RWPE2 (cell line): Measurements from ENCODE around the gene ADRB2.

ENCODE experiments used
- ATAC-seq: fragments of 200-7000 bp; cut with Tn5 transposase; 3 replicates; pipeline ENCODE4 v1.9.1; 2021; ENCODE audit warnings: low read depth
- DNase-seq: peaks from one replicate; pipeline ENCODE4 v3.0.0-alpha.2; 2020; ENCODE audit warnings: low spot score
- H3K27ac ChIP-seq: fragments of 450-650 bp; 2 replicates; pipeline ENCODE4 v1.5.1; 2017; ENCODE audit warnings: mild to moderate bottlenecking; ENCODE audit not compliant: poor library complexity, severe bottlenecking
- H3K27me3 ChIP-seq: fragments of 250-450 bp; sonication (Bioruptor Pico); 2 replicates; pipeline ENCODE4 v1.5.1; 2021; ENCODE audit warnings: mild to moderate bottlenecking, moderate library complexity; ENCODE audit not compliant: insufficient read depth, poor library complexity, severe bottlenecking
- H3K36me3 ChIP-seq: fragments of 250-450 bp; sonication (Bioruptor Pico); 2 replicates; pipeline ENCODE4 v1.5.1; 2020; ENCODE audit warnings: low read depth, mild to moderate bottlenecking, moderate library complexity
- H3K4me1 ChIP-seq: fragments of 250-450 bp; sonication (Bioruptor Pico); 2 replicates; pipeline ENCODE4 v1.5.1; 2021; ENCODE audit warnings: mild to moderate bottlenecking, moderate library complexity; ENCODE audit not compliant: insufficient read depth, poor library complexity, severe bottlenecking
- H3K4me3 ChIP-seq: fragments of 250-450 bp; sonication (Bioruptor Pico); 2 replicates; pipeline ENCODE4 v1.5.1; 2021; ENCODE audit warnings: mild to moderate bottlenecking, moderate library complexity; ENCODE audit not compliant: severe bottlenecking
- H3K9me3 ChIP-seq: fragments of 250-450 bp; sonication (Bioruptor Pico); 2 replicates; pipeline ENCODE4 v1.5.1; 2021; ENCODE audit warnings: mild to moderate bottlenecking, moderate library complexity; ENCODE audit not compliant: severe bottlenecking
- CTCF ChIP-seq: fragments of 450-650 bp; IDR thresholded peaks from one replicate; pipeline ENCODE4 v1.5.1; 2017; ENCODE audit warnings: mild to moderate bottlenecking, moderate library complexity; ENCODE audit not compliant: poor library complexity, severe bottlenecking

The ADRB2 gene

GRCh38 chr5:148808864-148809642 lies 17.4 kb upstream of the ADRB2 start:
- DNase-seq (no peak), ATAC-seq (peak; percentile 27; the same call in 1 of the 3 replicates)
- peaks cover 14% of the 10 kb centered on the region for H3K4me1 ChIP-seq
- TF ChIP-seq CTCF, result no peak
- H3K9me3 ChIP-seq, result no peaks in the 10 kb centered on the region
- H3K27ac ChIP-seq, result no peak overlapping the region
- no peaks in the 10 kb centered on the region for H3K27me3 ChIP-seq
- H3K4me3 ChIP-seq, result peak overlapping the region; percentile 23
- no peaks in the 10 kb centered on the region for H3K36me3 ChIP-seq

DNA sequence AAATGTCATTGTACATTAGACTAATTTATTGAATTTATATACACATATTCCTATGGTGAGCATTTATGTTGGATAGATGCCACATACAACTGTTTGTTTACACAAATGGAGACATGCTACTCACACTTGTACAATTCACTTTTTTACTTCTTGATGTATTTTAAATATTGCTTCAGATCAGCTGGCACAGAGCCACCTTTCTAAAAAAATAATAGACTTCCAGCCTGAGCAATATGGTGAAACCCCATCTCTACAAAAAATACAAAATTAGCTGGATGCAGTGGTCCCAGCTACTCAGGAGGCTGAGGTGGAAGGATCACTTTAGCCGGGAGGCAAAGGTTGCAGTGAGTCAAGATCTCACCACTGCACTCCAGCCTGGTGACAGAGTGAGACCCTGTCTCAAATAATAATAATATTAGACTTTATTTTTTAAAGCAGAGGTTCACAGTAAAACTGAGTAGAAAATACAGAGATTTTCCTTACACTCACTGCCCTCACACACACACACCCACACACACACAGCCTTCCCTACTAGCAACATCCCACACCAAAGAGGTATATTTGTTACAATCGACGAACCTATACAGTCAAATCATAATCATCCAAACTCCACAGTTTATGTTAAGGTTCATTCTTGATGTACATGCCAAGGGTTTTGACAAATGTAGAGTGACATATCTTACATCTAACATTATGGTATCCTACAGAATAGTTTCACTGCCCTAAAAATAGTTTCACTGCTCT lies 16.5 kb upstream of the ADRB2 start:
- no peak for TF ChIP-seq CTCF
- H3K4me3 ChIP-seq, result peak overlapping the region; percentile 23
- H3K27ac ChIP-seq, result no peak overlapping the region
- no peaks in the 10 kb centered on the region for H3K9me3 ChIP-seq
- H3K4me1 ChIP-seq, result peaks cover 14% of the 10 kb centered on the region
- H3K27me3 ChIP-seq, result no peaks in the 10 kb centered on the region
- no peaks in the 10 kb centered on the region for H3K36me3 ChIP-seq
- DNase-seq (no peak), ATAC-seq (0 out of 3 replicates have a peak, but pooled peaks have one; percentile 6)

- Histone ChIP-seq H3K9me3 (no peaks in the 10 kb centered on the region), H3K4me3 (no peak overlapping the region), H3K27ac (no peak overlapping the region), H3K4me1 (peaks cover 7% of the 10 kb centered on the region), H3K36me3 (no peaks in the 10 kb centered on the region), H3K27me3 (no peaks in the 10 kb centered on the region)
- no peak for TF ChIP-seq CTCF
- no peak for DNase-seq
- no peak for ATAC-seq
These were observed 15.6 kb upstream of the ADRB2 start for GRCh38 chr5:148810823-148811222.

GRCh38 chr5:148811756-148812155 lies 14.7 kb upstream of the ADRB2 start:
- no peak overlapping the region for H3K4me3 ChIP-seq
- H3K4me1 ChIP-seq, result peaks cover 5% of the 10 kb centered on the region
- H3K27ac ChIP-seq, result no peak overlapping the region
- H3K27me3 ChIP-seq, result no peaks in the 10 kb centered on the region
- no peak for TF ChIP-seq CTCF
- no peaks in the 10 kb centered on the region for H3K9me3 ChIP-seq
- no peaks in the 10 kb centered on the region for H3K36me3 ChIP-seq
- no peak for DNase-seq
- ATAC-seq, result no peak

- H3K27ac ChIP-seq, result no peak overlapping the region
- H3K27me3 ChIP-seq, result no peaks in the 10 kb centered on the region
- H3K9me3 ChIP-seq, result no peaks in the 10 kb centered on the region
- H3K36me3 ChIP-seq, result no peaks in the 10 kb centered on the region
- peaks cover 1% of the 10 kb centered on the region for H3K4me1 ChIP-seq
- no peak overlapping the region for H3K4me3 ChIP-seq
- ATAC-seq (no peak), DNase-seq (no peak)
- no peak for TF ChIP-seq CTCF
These were observed 11.3 kb upstream of the ADRB2 start for GRCh38 chr5:148815086-148815485.
